HL-60 (cell line): ENCODE measurements around the gene SMARCAD1.

Experiments used
- GABPA ChIP-seq: IDR thresholded peaks from 2 replicates; pipeline ENCODE4 v1.6.1; 2012; ENCODE audit warnings: low read depth
- POLR2AphosphoS5 ChIP-seq: IDR thresholded peaks from 2 replicates; pipeline ENCODE4 v1.6.1; 2012; ENCODE audit warnings: low read depth
- SPI1 ChIP-seq: IDR thresholded peaks from 2 replicates; pipeline ENCODE4 v1.6.1; 2012; ENCODE audit warnings: low read depth, mild to moderate bottlenecking, borderline replicate concordance
- TF ChIP-seq, protein P1 (sequence below): IDR thresholded peaks from 2 replicates; pipeline ENCODE4 v1.6.1; 2012; ENCODE audit warnings: low read depth; ENCODE audit not compliant: insufficient replicate concordance
- TF ChIP-seq, protein P2 (sequence below): IDR thresholded peaks from one replicate; pipeline ENCODE4 v1.5.1; 2011; ENCODE audit warnings: low read length, control low read depth, inconsistent platforms; ENCODE audit not compliant: insufficient read depth

DNA sequence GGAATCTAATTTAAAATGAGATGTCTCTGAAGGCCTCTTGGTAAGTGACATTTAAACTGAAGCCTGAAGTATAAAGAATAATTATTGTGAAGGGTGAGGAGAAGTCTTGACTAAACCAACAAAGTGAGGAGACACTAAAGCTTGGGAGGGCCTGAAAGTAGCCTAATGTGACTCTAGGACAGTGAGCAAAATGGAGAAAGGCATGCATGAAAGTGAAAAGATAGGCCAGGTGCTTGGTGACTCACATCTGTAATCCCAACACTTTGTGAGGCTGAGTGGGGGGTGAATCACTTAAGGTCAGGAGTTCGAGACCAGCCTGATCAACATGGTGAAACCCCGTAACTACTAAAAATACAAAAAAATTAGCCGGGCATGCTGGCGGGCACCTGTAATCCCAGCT is 46.9 kb upstream of the SMARCAD1 start:
- TF ChIP-seq SPI1 = no peak
- TF ChIP-seq, protein P1, sequence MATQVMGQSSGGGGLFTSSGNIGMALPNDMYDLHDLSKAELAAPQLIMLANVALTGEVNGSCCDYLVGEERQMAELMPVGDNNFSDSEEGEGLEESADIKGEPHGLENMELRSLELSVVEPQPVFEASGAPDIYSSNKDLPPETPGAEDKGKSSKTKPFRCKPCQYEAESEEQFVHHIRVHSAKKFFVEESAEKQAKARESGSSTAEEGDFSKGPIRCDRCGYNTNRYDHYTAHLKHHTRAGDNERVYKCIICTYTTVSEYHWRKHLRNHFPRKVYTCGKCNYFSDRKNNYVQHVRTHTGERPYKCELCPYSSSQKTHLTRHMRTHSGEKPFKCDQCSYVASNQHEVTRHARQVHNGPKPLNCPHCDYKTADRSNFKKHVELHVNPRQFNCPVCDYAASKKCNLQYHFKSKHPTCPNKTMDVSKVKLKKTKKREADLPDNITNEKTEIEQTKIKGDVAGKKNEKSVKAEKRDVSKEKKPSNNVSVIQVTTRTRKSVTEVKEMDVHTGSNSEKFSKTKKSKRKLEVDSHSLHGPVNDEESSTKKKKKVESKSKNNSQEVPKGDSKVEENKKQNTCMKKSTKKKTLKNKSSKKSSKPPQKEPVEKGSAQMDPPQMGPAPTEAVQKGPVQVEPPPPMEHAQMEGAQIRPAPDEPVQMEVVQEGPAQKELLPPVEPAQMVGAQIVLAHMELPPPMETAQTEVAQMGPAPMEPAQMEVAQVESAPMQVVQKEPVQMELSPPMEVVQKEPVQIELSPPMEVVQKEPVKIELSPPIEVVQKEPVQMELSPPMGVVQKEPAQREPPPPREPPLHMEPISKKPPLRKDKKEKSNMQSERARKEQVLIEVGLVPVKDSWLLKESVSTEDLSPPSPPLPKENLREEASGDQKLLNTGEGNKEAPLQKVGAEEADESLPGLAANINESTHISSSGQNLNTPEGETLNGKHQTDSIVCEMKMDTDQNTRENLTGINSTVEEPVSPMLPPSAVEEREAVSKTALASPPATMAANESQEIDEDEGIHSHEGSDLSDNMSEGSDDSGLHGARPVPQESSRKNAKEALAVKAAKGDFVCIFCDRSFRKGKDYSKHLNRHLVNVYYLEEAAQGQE = no peak
- TF ChIP-seq, protein P2, sequence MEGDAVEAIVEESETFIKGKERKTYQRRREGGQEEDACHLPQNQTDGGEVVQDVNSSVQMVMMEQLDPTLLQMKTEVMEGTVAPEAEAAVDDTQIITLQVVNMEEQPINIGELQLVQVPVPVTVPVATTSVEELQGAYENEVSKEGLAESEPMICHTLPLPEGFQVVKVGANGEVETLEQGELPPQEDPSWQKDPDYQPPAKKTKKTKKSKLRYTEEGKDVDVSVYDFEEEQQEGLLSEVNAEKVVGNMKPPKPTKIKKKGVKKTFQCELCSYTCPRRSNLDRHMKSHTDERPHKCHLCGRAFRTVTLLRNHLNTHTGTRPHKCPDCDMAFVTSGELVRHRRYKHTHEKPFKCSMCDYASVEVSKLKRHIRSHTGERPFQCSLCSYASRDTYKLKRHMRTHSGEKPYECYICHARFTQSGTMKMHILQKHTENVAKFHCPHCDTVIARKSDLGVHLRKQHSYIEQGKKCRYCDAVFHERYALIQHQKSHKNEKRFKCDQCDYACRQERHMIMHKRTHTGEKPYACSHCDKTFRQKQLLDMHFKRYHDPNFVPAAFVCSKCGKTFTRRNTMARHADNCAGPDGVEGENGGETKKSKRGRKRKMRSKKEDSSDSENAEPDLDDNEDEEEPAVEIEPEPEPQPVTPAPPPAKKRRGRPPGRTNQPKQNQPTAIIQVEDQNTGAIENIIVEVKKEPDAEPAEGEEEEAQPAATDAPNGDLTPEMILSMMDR = no peak
- no peak for TF ChIP-seq POLR2AphosphoS5
- TF ChIP-seq GABPA = no peak
